K562 treated with DMSO at 1 percent for 4 hours (cell line): Measurements from ENCODE around the gene CACNB3. TPM values are rescaled to one million over a fixed set of nuclear protein-coding genes. Genes with fewer than 3 reads are reported as not detected.

Experiments
- total RNA-seq: library from RNA; unstranded; fragments of 300-600 nt; gene quantifications from 2 replicates; pipeline ENCODE4 v1.2.3, GENCODE V29; 2022; ENCODE audit not compliant: insufficient read depth

CACNB3 gene
- total RNA-seq = 1.4 and 2.4 TPM in 2 replicates

GRCh38 chr12:48817873-48818830, at the start of gene CACNB3:
Gene CACNB3 (plus strand): TSS chr12:48818496. CDS start chr12:48818930, 434 bp downstream.

GRCh38 chr12:48788854-48789775, 29.2 kb upstream of the CACNB3 start, which contains the start of gene ADCY6:
Gene ADCY6 (minus strand): TSS chr12:48789089. CDS start chr12:48783434, 5,655 bp downstream.

GRCh38 chr12:48851883-48852733, 33.8 kb downstream of the CACNB3 start, which contains the start of gene DDX23:
Gene DDX23 (minus strand): TSS chr12:48852163. CDS start chr12:48845782, 6,381 bp downstream.

GRCh38 chr12:48865281-48866051, 47.2 kb downstream of the CACNB3 start, which contains the start of gene RND1:
Gene RND1 (minus strand): TSS chr12:48865870. CDS start chr12:48865767, 103 bp downstream.

Other genes starting within 250 kb of the CACNB3 start
- 1.5 TPM in 1 of 2 replicates, not detected in the other for gene LALBA, start 248.4 kb upstream of the CACNB3 start, total RNA-seq
- 25.6 and 33.3 TPM in 2 replicates for gene KANSL2, start 136.3 kb upstream of the CACNB3 start, total RNA-seq
- gene CCNT1, start 101.8 kb upstream of the CACNB3 start, total RNA-seq = 13.2 and 19.5 TPM in 2 replicates
- gene ADCY6, start 29.4 kb upstream of the CACNB3 start, total RNA-seq = 0.46 and 0.79 TPM in 2 replicates
- 61.7 and 73.8 TPM in 2 replicates for gene DDX23, start 33.7 kb downstream of the CACNB3 start, total RNA-seq
- 1.8 and 1.9 TPM in 2 replicates for gene RND1, start 47.4 kb downstream of the CACNB3 start, total RNA-seq
- gene FKBP11, start 107.0 kb downstream of the CACNB3 start, total RNA-seq = 4.6 and 8.3 TPM in 2 replicates
- 50.5 and 56.3 TPM in 2 replicates for gene ARF3, start 139.0 kb downstream of the CACNB3 start, total RNA-seq
- 0.31 TPM in 1 of 2 replicates, not detected in the other for gene WNT10B, start 153.2 kb downstream of the CACNB3 start, total RNA-seq
- gene WNT1, start 159.8 kb downstream of the CACNB3 start, total RNA-seq = not detected in 2 replicates
- 0.73 and 1.4 TPM in 2 replicates for gene DDN, start 180.9 kb downstream of the CACNB3 start, total RNA-seq
- gene PRKAG1, start 200.3 kb downstream of the CACNB3 start, total RNA-seq = 60.7 and 65.8 TPM in 2 replicates
- gene KMT2D, start 242.3 kb downstream of the CACNB3 start, total RNA-seq = 31.9 and 41.7 TPM in 2 replicates